Tibial artery (tissue), 4 donors: ENCODE measurements around the gene SH2D4B.

Experiments used
- DNase-seq, 2 donors: peaks; one replicate each; pipeline ENCODE4 v3.0.0-alpha.2; 2019
- H3K27ac ChIP-seq, 2 donors: fragments of 200-600 bp; sonication (generic) in 1 of 2; 1 replicate in 1 of 2; 2 replicates in 1 of 2; pipeline ENCODE4 v1.5.1; 2018 to 2019; ENCODE audit warnings: mild to moderate bottlenecking in 1 of 2
- H3K27me3 ChIP-seq, 2 donors: fragments of 200-600 bp; sonication (generic) in 1 of 2; one replicate each; pipeline versions ENCODE4 v1.5.1 to v1.6.0; 2016 to 2019
- H3K36me3 ChIP-seq, 3 donors: fragments of 200-600 bp; sonication (generic) in 2 of 3; one replicate each; pipeline ENCODE4 v1.5.1; 2016 to 2019; ENCODE audit warnings: mild to moderate bottlenecking in 2 of 3
- H3K4me1 ChIP-seq, 4 donors: fragments of 200-600 bp; sonication (generic) in 2 of 4; 1 replicate in 3 of 4; 2 replicates in 1 of 4; pipeline ENCODE4 v1.5.1; 2016 to 2019
- H3K4me3 ChIP-seq, 2 donors: fragments of 200-600 bp; sonication (generic) in 1 of 2; 1 replicate in 1 of 2; 2 replicates in 1 of 2; pipeline ENCODE4 v1.5.1; 2018 to 2019; ENCODE audit warnings: mild to moderate bottlenecking in 2 of 2
- H3K9me3 ChIP-seq, 3 donors: fragments of 200-600 bp; sonication (generic) in 1 of 3; one replicate each; pipeline ENCODE4 v1.5.1; 2016 to 2019
- CTCF ChIP-seq, 2 experiments: fragments of 200-600 bp in 1 of 2; fragments of 450-650 bp in 1 of 2; IDR thresholded peaks; one replicate each; pipeline ENCODE4 v1.5.1; 2017 to 2019; ENCODE audit warnings: antibody characterized with exemption in 2 of 2, mild to moderate bottlenecking in 1 of 2, moderate library complexity in 1 of 2
- intact Hi-C: fragments of 100-400 bp; cut with DNase I; formaldehyde crosslinking; loops from one replicate; pipeline ENCODE4 v1.15.0; 2023; ENCODE audit warnings: low total_unique reads

Gene SH2D4B

DNA sequence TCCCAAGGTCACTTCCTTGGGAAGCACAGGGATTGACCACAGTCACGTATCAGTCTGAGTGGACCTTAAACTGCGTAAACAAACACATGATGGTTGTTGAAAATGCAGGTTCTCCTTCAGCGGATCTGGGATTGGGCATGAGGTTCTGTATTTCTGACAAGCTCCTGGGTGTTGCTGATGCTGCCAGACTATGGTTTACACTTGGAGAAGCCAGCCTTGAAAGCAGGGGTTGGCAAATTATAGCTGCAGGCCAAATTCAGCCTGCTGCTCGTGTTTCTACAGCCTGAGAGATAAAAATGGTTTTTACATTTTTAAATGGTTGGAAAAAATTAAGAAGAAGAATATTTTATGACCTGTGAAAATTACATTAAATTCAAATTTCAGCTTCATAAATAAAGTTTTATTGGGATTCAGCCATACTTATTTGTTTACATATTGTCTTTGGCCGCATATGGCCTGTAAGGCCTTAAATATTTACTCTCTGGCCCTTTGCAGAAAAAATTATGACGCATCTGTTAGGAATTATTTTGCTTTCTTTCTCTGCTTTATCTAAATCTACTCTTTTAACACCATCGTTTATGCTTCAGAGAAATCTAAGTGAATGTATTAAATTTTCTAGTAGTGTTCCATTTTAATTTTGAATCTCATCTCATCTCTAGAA lies 109.6 kb downstream of the SH2D4B start:
- no peak for TF ChIP-seq CTCF (IDR thresholded peaks at IDR 0.05)
- no peaks in the 10 kb centered on the region for H3K27me3 ChIP-seq
- no peaks in the 10 kb centered on the region for H3K4me1 ChIP-seq
- no peak for DNase-seq
- H3K4me3 ChIP-seq = no peak overlapping the region
- intact Hi-C loops = no loop called here
- H3K36me3 ChIP-seq = no peaks in the 10 kb centered on the region
- H3K27ac ChIP-seq = no peak overlapping the region
- H3K9me3 ChIP-seq = no peaks in the 10 kb centered on the region

DNA sequence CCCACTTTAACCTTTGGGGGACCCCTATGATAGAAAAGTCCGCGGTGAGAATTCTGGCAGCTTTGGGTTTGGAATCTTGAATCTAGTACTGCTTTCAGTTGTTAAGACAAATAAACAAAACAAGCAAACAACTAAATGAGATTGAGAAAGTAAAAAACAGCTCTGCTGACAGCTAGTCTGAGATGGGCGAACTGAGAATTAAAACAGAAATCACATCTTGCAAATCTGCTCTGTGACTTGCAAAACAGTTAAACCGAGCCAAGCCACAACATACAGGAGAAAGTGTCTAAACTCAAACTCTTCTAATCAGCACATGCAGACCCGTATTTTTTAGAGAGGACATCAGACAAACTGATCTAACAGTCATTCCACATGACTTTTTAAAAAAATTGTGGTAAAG lies 110.4 kb downstream of the SH2D4B start:
- no peaks in the 10 kb centered on the region for H3K9me3 ChIP-seq
- H3K4me3 ChIP-seq = no peak overlapping the region
- no peaks in the 10 kb centered on the region for H3K4me1 ChIP-seq
- H3K27ac ChIP-seq = no peak overlapping the region
- TF ChIP-seq CTCF (IDR thresholded peaks at IDR 0.05) = no peak
- H3K36me3 ChIP-seq = no peaks in the 10 kb centered on the region
- DNase-seq = no peak
- H3K27me3 ChIP-seq = no peaks in the 10 kb centered on the region
- intact Hi-C loops = no loop called here

GRCh38 chr10:80649183-80649582 lies 111.5 kb downstream of the SH2D4B start:
- Histone ChIP-seq H3K36me3 (no peaks in the 10 kb centered on the region), H3K4me1 (no peaks in the 10 kb centered on the region), H3K27ac (no peak overlapping the region), H3K9me3 (peaks cover 0 to 5% (median 0%) of the 10 kb centered on the region in 3 donors), H3K4me3 (no peak overlapping the region), H3K27me3 (no peaks in the 10 kb centered on the region)
- DNase-seq = no peak
- no peak for TF ChIP-seq CTCF (IDR thresholded peaks at IDR 0.05)
- intact Hi-C loops = no loop called here

- Histone ChIP-seq H3K27me3 (peaks cover 0 to 8% of the 10 kb centered on the region in 2 donors), H3K4me1 (no peaks in the 10 kb centered on the region), H3K27ac (no peak overlapping the region), H3K9me3 (peaks cover 0 to 25% (median 0%) of the 10 kb centered on the region in 3 donors), H3K4me3 (no peak overlapping the region), H3K36me3 (no peaks in the 10 kb centered on the region)
- DNase-seq = no peak
- intact Hi-C loops = loop anchor here (10.0 kb wide), 1 partner anchor 211 kb away; no protein-coding TSS in a partner anchor
- no peak for TF ChIP-seq CTCF (IDR thresholded peaks at IDR 0.05)
These were observed 118.2 kb downstream of the SH2D4B start for GRCh38 chr10:80655898-80656297.

GRCh38 chr10:80658068-80658467 lies 120.4 kb downstream of the SH2D4B start:
- no peak overlapping the region for H3K4me3 ChIP-seq
- intact Hi-C loops = loop anchor here (10.0 kb wide), 1 partner anchor 213 kb away; no protein-coding TSS in a partner anchor
- H3K9me3 ChIP-seq = peaks cover 0 to 25% (median 0%) of the 10 kb centered on the region in 3 donors
- H3K27ac ChIP-seq = no peak overlapping the region
- no peaks in the 10 kb centered on the region for H3K36me3 ChIP-seq
- no peak for DNase-seq
- peaks cover 0 to 3% (median 1%) of the 10 kb centered on the region in 4 donors for H3K4me1 ChIP-seq
- no peak for TF ChIP-seq CTCF (IDR thresholded peaks at IDR 0.05)
- H3K27me3 ChIP-seq = peaks cover 0 to 8% of the 10 kb centered on the region in 2 donors
